C4-2B (cell line): ENCODE data around the gene GPR160.

Experiments used
- H3K27ac ChIP-seq: fragments of 450-650 bp; 2 replicates; pipeline ENCODE4 v1.5.1; 2017
- ZFX ChIP-seq: fragments of 450-650 bp; IDR thresholded peaks from 2 replicates; pipeline ENCODE4 v1.6.1; 2017
- TF ChIP-seq, protein P1 (sequence below): fragments of 450-650 bp; conservative IDR thresholded peaks from 2 replicates; pipeline ENCODE4 v1.5.1; 2017; ENCODE audit warnings: mild to moderate bottlenecking

The GPR160 gene

DNA sequence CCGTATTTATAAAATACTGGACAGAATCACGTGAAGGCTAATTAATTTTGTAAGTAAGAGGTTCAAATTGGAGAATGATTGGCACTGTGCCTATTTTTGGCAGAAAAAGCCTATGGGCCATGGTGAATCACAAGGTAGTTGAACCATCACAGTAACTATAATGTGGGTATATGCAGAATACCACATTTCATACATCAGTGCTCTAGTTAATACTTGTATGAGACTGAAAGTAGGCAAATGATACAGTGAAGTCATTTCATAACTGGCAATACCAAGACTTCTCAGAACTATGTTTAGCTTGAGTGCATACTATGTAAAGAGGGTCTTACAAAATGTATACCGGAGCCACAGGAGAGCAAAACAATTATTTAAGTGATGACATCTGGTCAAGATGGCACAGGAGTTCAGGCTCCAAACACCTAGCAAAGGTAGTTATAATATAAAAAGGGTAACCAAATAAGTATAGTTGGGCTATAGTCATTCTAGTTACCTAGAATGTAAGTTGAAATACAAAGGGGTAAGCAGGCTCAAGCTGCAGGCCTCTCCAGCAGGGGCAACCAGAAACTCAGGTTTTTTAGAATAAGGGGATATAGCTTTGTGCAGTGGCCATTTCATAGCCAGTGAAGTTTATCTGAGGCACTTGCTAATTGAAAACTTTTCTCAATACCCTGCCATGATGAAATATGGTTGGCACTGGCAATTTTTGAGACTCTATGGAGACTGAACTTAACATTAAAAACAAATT, 19.1 kb downstream of the GPR160 start:
- H3K27ac ChIP-seq, result no peak overlapping the region; the same call in 1 of the 2 replicates
- TF ChIP-seq, protein P1, sequence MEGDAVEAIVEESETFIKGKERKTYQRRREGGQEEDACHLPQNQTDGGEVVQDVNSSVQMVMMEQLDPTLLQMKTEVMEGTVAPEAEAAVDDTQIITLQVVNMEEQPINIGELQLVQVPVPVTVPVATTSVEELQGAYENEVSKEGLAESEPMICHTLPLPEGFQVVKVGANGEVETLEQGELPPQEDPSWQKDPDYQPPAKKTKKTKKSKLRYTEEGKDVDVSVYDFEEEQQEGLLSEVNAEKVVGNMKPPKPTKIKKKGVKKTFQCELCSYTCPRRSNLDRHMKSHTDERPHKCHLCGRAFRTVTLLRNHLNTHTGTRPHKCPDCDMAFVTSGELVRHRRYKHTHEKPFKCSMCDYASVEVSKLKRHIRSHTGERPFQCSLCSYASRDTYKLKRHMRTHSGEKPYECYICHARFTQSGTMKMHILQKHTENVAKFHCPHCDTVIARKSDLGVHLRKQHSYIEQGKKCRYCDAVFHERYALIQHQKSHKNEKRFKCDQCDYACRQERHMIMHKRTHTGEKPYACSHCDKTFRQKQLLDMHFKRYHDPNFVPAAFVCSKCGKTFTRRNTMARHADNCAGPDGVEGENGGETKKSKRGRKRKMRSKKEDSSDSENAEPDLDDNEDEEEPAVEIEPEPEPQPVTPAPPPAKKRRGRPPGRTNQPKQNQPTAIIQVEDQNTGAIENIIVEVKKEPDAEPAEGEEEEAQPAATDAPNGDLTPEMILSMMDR, result no peak
- no peak for TF ChIP-seq ZFX

DNA sequence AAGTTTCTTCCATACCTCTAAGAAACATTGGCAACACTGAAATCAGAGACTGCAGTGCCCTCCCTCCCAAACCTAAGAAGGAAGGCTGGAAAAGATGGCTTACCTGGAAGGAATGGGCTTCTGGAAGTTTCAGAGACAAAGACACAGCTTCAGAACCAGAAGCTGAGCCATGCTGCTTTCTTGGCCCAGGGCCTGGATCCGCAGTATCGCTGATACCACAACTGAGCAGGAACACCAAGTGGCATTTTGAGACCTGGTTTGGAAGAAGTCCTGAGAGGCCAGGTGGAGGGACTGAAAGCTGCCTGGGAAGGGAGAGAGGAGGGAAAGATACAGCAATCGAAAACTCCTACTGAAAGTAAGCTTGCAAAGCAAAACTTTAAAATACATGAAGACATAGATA, 19.8 kb downstream of the GPR160 start:
- peak overlapping the region; percentile 25; the same call in 1 of the 2 replicates for H3K27ac ChIP-seq

DNA sequence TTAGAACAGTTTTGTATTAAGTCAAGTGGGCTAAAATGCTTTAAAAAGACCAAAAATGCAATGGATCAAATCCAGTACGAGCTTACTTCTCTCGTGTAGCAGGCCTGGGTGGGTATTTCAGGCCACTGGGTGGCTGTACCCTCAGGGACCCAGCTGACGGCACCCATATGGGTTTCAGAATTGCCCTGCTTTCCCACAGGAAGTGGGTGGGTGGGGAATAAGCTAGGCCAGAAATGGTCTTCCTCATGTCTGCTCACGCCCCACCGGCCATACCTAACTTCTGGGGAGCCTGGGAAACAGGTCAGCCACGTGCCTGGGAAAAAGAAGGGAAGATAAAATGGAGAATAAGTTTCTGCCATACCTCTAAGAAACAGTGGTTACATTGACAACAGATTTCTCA, 20.3 kb downstream of the GPR160 start:
- TF ChIP-seq, protein P1, result no peak
- TF ChIP-seq ZFX, result no peak
- no peak overlapping the region for H3K27ac ChIP-seq

More for the DNA sequence above, 19.8 kb downstream of the GPR160 start:
- TF ChIP-seq ZFX, result no peak

DNA sequence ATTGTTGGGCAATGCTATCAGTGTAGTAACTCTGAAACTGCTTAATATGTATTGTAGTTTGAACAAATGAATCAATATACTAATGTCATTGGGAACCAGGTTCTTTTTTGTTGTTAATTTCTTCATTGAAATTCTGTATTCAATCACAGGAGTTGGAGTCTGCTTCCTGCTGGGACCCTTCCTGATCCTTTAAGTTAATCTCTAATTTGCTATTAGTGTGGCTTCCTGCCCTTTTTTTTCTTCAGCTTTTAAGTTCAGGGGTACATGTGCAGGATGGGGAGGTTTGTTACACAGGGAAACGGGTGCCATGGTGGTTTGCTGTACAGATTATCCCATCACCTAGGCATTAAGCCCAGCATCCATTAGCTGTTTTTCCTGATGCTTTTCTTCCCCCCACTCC, 21.7 kb downstream of the GPR160 start:
- TF ChIP-seq ZFX, result no peak
- TF ChIP-seq, protein P1, result no peak
- H3K27ac ChIP-seq, result no peak overlapping the region

DNA sequence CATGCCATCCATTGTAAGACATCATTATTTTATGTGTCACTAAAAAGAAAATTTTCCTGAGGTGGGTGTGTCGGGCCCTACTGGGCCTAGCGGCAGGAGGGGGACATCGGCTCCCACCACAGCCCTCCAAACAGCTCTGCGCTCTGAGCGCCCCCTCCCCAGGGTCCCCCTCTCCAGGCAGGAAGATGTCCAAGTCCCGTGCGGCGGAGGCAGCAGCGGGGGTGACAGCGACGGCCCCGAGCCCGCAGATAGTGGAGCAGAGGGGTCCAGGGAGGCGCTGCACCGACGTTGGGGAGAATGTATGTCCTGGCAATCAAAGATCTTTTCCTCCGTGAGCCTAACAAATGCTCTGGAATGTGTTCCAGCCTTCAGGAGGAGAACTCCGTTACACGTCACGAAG, 24.3 kb downstream of the GPR160 start:
- TF ChIP-seq, protein P1, result no peak
- TF ChIP-seq ZFX, result no peak
- H3K27ac ChIP-seq, result no peak overlapping the region

DNA sequence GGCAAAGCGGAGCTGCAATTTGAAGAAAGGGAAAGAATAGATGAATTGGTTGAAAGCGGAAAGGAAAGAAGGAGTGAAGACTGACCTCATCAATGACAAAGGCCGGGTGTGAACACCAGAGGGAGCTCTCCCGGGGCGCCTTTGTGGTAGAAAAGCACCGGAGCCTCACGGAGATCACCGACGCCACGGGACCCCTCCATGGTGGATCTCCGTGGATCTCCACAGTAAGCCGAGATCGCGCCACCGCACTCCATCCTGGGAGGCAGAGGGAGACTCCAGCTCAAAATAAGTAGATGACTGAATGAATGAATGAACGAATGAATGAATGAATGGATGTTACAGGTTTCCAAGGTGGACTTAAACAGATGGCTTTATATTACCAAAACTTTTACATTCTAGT, 25.0 kb downstream of the GPR160 start:
- no peak overlapping the region for H3K27ac ChIP-seq
- TF ChIP-seq, protein P1, result peak; percentile 47
- TF ChIP-seq ZFX, result no peak

DNA sequence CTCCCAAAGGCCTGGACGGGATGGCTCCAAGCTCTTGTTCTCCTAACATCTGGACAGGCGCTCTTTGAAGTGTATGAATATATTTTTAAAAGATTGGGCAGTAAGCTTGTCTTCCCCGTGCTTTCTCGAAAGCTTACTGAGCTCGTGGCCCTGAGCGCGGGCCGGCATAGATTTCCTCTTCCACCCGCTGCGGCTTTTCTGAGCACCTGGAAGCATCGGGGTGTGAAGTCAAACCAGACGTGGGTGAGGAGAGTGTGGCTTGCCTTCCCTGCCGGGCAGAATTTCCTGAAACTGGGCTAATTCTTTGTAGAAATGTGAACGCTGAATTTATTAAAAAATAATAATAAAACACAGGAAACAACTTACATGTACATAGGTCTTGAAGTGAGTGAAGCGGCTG, 25.9 kb downstream of the GPR160 start:
- TF ChIP-seq, protein P1, result no peak
- TF ChIP-seq ZFX, result no peak
- no peak overlapping the region for H3K27ac ChIP-seq

DNA sequence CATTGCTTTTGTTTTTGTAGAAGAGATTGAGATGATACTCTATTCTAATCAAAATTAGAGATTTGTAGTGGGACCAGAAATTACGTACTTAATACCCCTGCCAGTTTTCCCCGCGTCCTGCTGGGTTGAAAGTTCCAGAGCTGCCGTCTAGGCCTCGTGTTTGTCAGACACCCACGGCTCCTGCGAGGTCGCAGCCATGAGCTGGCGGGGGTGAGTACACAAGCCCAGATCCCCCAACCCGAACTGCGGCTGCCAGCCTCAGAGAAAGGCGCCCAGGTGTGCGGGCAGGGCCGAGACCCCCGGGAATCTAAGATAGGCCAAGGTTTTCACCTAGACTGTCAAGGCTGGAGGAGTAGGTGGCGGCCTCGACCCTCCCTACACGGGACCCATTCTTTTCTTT, 26.3 kb downstream of the GPR160 start:
- TF ChIP-seq ZFX, result no peak
- TF ChIP-seq, protein P1, result no peak
- no peak overlapping the region for H3K27ac ChIP-seq
